Activated CD4-positive, alpha-beta T cell treated with anti-CD3 and anti-CD28 coated beads, Interleukin-2, amount 10 ng/mL, durations not matched to agents 24 days and 14 days (primary cell): Measurements from ENCODE around the gene MYEF2. TPM values are rescaled to one million over a fixed set of nuclear protein-coding genes. Genes with fewer than 3 reads are reported as not detected.

Experiments used
- DNase-seq: peaks from one replicate; pipeline ENCODE4 v3.0.0; 2022
- H3K27ac Mint-ChIP-seq: one replicate; pipeline ENCODE4 v1.8.0; 2022; ENCODE audit warnings: mild to moderate bottlenecking, mixed read lengths
- H3K27me3 Mint-ChIP-seq: one replicate; pipeline ENCODE4 v1.8.0; 2022; ENCODE audit warnings: mixed read lengths
- H3K36me3 Mint-ChIP-seq: one replicate; pipeline ENCODE4 v1.8.0; 2022; ENCODE audit warnings: low read depth, mild to moderate bottlenecking, mixed read lengths
- H3K4me1 Mint-ChIP-seq: one replicate; pipeline ENCODE4 v1.8.0; 2021; ENCODE audit warnings: mixed read lengths
- H3K4me3 Mint-ChIP-seq: one replicate; pipeline ENCODE4 v1.8.0; 2022; ENCODE audit warnings: mild to moderate bottlenecking, moderate library complexity, mixed read lengths
- H3K9me3 Mint-ChIP-seq: one replicate; pipeline ENCODE4 v1.8.0; 2021; ENCODE audit warnings: mixed read lengths
- intact Hi-C: fragments of 100-400 bp; cut with micrococcal nuclease; formaldehyde crosslinking; loops from one replicate; pipeline ENCODE4 v1.15.1; 2023
- total RNA-seq: library from RNA; stranded (reverse); gene quantifications from 2 replicates; pipeline ENCODE4 v1.2.3, GENCODE V29; 2022

The MYEF2 gene
- total RNA-seq, 1 donor from 2014 or later: 27.5 TPM

- Mint-ChIP-seq H3K4me1 (peaks cover 19% of the 10 kb centered on the region), H3K36me3 (peaks cover 16% of the 10 kb centered on the region), H3K4me3 (peak overlapping the region; percentile 87), H3K9me3 (peaks cover 14% of the 10 kb centered on the region), H3K27ac (peak overlapping the region; percentile 92), H3K27me3 (peaks cover 20% of the 10 kb centered on the region)
- peak; percentile 59 for DNase-seq
- intact Hi-C loops: loop anchor here (5.0 kb wide), 1 partner anchor 155 kb away; the partner anchor contains the start of gene DUT
These were observed 721 bp downstream of the MYEF2 start for GRCh38 chr15:48177383-48177765.

DNA sequence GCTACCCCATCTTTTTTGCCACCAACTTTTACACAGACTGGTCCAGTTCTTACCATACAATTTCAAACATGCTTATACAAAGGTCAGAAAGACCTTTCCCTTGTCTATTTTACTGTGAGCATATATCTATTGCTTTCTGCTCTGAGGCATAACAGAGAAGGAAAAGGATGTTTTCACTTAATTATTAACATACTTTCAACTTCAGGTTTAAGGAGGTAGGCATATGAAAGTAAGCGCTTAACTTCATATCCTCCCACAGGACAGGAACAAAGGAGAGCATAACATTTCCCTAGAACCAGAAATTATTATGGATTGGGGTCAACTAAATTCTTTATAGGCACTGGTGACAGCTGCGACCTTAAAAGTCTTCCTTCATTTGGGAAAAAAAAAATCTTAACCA, 1.1 kb downstream of the MYEF2 start:
- DNase-seq: no peak
- Mint-ChIP-seq H3K27ac (peak overlapping the region; percentile 92), H3K27me3 (peaks cover 17% of the 10 kb centered on the region), H3K4me3 (peak overlapping the region; percentile 87), H3K36me3 (peaks cover 16% of the 10 kb centered on the region), H3K4me1 (peaks cover 19% of the 10 kb centered on the region), H3K9me3 (peaks cover 14% of the 10 kb centered on the region)
- intact Hi-C loops: loop anchor here (5.0 kb wide), 1 partner anchor 155 kb away; the partner anchor contains the start of gene DUT

- Mint-ChIP-seq H3K4me3 (no peak overlapping the region), H3K9me3 (peaks cover 14% of the 10 kb centered on the region), H3K27me3 (peaks cover 14% of the 10 kb centered on the region), H3K4me1 (peaks cover 19% of the 10 kb centered on the region), H3K27ac (no peak overlapping the region), H3K36me3 (peaks cover 17% of the 10 kb centered on the region)
- intact Hi-C loops: loop anchor here (5.0 kb wide), 1 partner anchor 156 kb away; the partner anchor contains the start of gene DUT
- DNase-seq: no peak
These were observed 2.0 kb downstream of the MYEF2 start for GRCh38 chr15:48176112-48176511.

GRCh38 chr15:48175126-48175525, 3.0 kb downstream of the MYEF2 start:
- H3K4me3 Mint-ChIP-seq: no peak overlapping the region
- H3K36me3 Mint-ChIP-seq: peaks cover 20% of the 10 kb centered on the region
- peaks cover 9% of the 10 kb centered on the region for H3K27me3 Mint-ChIP-seq
- H3K4me1 Mint-ChIP-seq: peaks cover 19% of the 10 kb centered on the region
- no peak for DNase-seq
- H3K27ac Mint-ChIP-seq: no peak overlapping the region
- peaks cover 14% of the 10 kb centered on the region for H3K9me3 Mint-ChIP-seq
- intact Hi-C loops: loop anchor here (5.0 kb wide), 1 partner anchor 157 kb away; the partner anchor contains the start of gene DUT

DNA sequence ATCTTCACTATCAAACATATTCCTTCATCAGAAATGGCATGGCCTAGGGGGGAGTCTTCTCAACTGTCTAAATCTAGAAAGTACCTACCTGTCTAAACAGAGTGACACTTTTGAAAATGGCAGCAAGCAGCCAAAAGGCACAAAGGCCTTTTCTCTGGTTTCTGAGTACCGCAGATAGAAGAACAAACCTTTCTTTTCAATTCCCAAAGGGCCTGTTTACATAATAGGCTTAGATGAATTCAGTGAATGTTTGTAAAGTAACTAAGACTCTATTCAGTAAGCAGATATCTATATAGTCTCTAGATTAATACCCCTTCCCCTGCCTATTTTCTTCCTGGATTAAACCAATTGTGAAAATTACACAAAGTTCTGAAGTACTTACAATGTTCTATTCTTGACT, 7.1 kb downstream of the MYEF2 start:
- H3K27me3 Mint-ChIP-seq: no peaks in the 10 kb centered on the region
- H3K9me3 Mint-ChIP-seq: peaks cover 14% of the 10 kb centered on the region
- H3K36me3 Mint-ChIP-seq: peaks cover 37% of the 10 kb centered on the region
- no peak overlapping the region for H3K4me3 Mint-ChIP-seq
- no peak for DNase-seq
- peaks cover 11% of the 10 kb centered on the region for H3K4me1 Mint-ChIP-seq
- intact Hi-C loops: no loop called here
- H3K27ac Mint-ChIP-seq: no peak overlapping the region

- peaks cover 3% of the 10 kb centered on the region for H3K4me1 Mint-ChIP-seq
- H3K9me3 Mint-ChIP-seq: peaks cover 6% of the 10 kb centered on the region
- H3K27ac Mint-ChIP-seq: no peak overlapping the region
- no peaks in the 10 kb centered on the region for H3K27me3 Mint-ChIP-seq
- no peak overlapping the region for H3K4me3 Mint-ChIP-seq
- intact Hi-C loops: no loop called here
- no peak for DNase-seq
- H3K36me3 Mint-ChIP-seq: peaks cover 30% of the 10 kb centered on the region
These were observed 9.5 kb downstream of the MYEF2 start for GRCh38 chr15:48168616-48169015.

GRCh38 chr15:48153526-48153925, 24.6 kb downstream of the MYEF2 start:
- no peaks in the 10 kb centered on the region for H3K27me3 Mint-ChIP-seq
- peaks cover 30% of the 10 kb centered on the region for H3K36me3 Mint-ChIP-seq
- intact Hi-C loops: no loop called here
- no peak overlapping the region for H3K4me3 Mint-ChIP-seq
- H3K9me3 Mint-ChIP-seq: no peaks in the 10 kb centered on the region
- no peaks in the 10 kb centered on the region for H3K4me1 Mint-ChIP-seq
- H3K27ac Mint-ChIP-seq: no peak overlapping the region
- no peak for DNase-seq

DNA sequence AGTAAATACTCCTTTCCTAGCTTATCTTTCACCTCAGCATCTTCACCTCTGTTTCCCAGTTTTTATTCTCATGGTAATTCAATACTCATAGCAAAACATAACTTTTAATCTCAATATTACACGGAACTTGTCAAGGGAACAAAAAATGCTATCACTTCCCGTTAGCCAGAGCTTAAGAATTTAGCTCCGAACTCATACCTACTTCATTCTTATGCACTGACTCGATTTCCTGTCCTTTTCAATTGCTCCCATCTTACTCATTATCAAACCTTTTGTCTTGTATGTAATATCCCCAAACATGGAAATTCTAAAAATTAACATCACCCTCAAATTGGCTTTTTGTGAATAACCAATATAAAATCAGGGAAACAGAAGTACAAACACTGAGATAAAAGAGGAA, 28.2 kb downstream of the MYEF2 start:
- peaks cover 28% of the 10 kb centered on the region for H3K36me3 Mint-ChIP-seq
- no peak overlapping the region for H3K4me3 Mint-ChIP-seq
- intact Hi-C loops: no loop called here
- H3K4me1 Mint-ChIP-seq: peaks cover 2% of the 10 kb centered on the region
- no peak for DNase-seq
- no peaks in the 10 kb centered on the region for H3K9me3 Mint-ChIP-seq
- H3K27me3 Mint-ChIP-seq: no peaks in the 10 kb centered on the region
- no peak overlapping the region for H3K27ac Mint-ChIP-seq

GRCh38 chr15:48147358-48147757, 30.7 kb downstream of the MYEF2 start:
- Mint-ChIP-seq H3K27ac (no peak overlapping the region), H3K9me3 (no peaks in the 10 kb centered on the region), H3K27me3 (no peaks in the 10 kb centered on the region), H3K36me3 (peaks cover 25% of the 10 kb centered on the region), H3K4me1 (peaks cover 5% of the 10 kb centered on the region), H3K4me3 (no peak overlapping the region)
- no peak for DNase-seq
- intact Hi-C loops: no loop called here

DNA sequence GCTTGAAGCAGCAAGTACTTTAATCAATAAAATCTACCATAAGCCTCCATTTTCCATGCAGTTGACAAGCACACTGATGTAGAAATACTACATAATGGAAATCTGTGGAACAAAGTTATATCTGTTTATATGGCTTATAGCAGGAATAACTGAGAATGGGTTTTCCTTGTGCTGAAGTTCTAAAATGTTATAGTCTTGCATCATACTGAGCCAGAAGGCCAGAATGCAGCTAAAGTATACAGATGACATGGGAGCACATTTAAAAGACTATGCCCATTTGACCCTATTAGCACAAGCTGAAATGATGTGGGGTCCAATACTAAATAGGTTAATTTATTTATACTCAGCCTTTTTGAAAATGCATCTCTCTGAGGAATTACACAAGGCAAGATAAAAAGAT, 32.2 kb downstream of the MYEF2 start:
- Mint-ChIP-seq H3K27me3 (no peaks in the 10 kb centered on the region), H3K27ac (no peak overlapping the region), H3K9me3 (no peaks in the 10 kb centered on the region), H3K4me1 (peaks cover 5% of the 10 kb centered on the region), H3K36me3 (peaks cover 20% of the 10 kb centered on the region), H3K4me3 (no peak overlapping the region)
- intact Hi-C loops: no loop called here
- no peak for DNase-seq

DNA sequence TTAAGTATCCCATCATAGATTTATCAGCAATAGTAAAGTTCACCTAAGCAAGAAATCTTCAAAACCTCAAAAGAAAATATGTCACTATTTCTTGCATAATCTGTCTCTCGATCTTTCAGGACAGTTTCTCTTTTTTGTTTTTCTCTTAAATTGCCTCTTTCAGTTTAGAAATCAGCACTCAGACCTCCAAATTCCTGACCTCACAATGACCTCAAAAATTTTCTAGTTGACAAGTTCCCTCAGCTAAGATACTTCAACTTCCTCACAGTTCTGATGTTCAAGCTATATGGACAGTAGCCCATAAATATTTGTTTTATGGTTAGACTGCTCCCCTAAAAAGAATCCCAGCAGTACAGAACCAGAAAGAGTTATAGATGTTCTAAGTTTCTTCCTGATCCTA, 33.2 kb downstream of the MYEF2 start:
- H3K4me1 Mint-ChIP-seq: peaks cover 5% of the 10 kb centered on the region
- peaks cover 17% of the 10 kb centered on the region for H3K36me3 Mint-ChIP-seq
- DNase-seq: no peak
- H3K4me3 Mint-ChIP-seq: no peak overlapping the region
- intact Hi-C loops: no loop called here
- H3K9me3 Mint-ChIP-seq: no peaks in the 10 kb centered on the region
- H3K27me3 Mint-ChIP-seq: no peaks in the 10 kb centered on the region
- H3K27ac Mint-ChIP-seq: no peak overlapping the region

DNA sequence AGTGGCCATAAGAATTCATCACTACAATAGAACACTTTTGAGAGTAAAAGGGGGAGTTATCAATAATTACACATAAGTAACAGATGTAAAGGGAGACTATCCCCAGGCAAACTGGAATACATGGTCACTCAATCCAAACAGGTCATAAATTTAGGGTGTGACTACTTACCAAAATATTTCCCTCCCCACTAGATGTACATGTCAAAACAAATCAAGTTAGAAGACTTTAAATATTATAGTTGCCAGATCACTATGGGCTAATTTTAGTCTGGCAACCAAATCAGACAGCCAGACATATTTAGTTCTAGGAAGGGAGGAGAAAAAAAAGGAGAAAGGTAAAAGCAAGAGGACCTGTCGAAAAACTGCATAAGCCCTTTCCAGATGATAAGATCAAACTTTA, 34.2 kb downstream of the MYEF2 start:
- no peak overlapping the region for H3K4me3 Mint-ChIP-seq
- no peak overlapping the region for H3K27ac Mint-ChIP-seq
- H3K4me1 Mint-ChIP-seq: peaks cover 5% of the 10 kb centered on the region
- peaks cover 12% of the 10 kb centered on the region for H3K36me3 Mint-ChIP-seq
- no peaks in the 10 kb centered on the region for H3K27me3 Mint-ChIP-seq
- DNase-seq: no peak
- no peaks in the 10 kb centered on the region for H3K9me3 Mint-ChIP-seq
- intact Hi-C loops: no loop called here

GRCh38 chr15:48132874-48133273, 45.2 kb downstream of the MYEF2 start:
- H3K27ac Mint-ChIP-seq: no peak overlapping the region
- no peaks in the 10 kb centered on the region for H3K4me1 Mint-ChIP-seq
- no peak for DNase-seq
- H3K27me3 Mint-ChIP-seq: peaks cover 6% of the 10 kb centered on the region
- no peak overlapping the region for H3K4me3 Mint-ChIP-seq
- intact Hi-C loops: no loop called here
- H3K9me3 Mint-ChIP-seq: no peaks in the 10 kb centered on the region
- no peaks in the 10 kb centered on the region for H3K36me3 Mint-ChIP-seq

DNA sequence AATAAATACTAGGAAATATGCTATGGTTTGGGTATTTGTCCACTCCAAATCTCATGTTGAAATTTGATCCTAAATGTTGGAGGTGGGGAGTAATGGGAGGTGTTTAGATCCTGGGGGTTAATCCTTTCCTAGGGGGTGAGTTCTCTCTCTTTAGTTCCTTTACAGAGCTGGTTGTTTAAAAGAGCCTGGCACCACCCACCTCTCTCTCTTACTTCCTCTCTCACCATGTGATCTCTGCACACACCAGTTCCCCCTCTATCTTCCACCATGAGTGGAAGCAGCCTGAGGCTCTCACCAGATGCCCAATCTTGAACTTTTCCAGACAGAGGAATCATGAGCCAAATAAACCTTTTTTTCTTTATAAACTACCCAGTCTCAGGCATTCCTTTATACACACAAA, 46.8 kb downstream of the MYEF2 start:
- intact Hi-C loops: no loop called here
- H3K4me1 Mint-ChIP-seq: no peaks in the 10 kb centered on the region

DNA sequence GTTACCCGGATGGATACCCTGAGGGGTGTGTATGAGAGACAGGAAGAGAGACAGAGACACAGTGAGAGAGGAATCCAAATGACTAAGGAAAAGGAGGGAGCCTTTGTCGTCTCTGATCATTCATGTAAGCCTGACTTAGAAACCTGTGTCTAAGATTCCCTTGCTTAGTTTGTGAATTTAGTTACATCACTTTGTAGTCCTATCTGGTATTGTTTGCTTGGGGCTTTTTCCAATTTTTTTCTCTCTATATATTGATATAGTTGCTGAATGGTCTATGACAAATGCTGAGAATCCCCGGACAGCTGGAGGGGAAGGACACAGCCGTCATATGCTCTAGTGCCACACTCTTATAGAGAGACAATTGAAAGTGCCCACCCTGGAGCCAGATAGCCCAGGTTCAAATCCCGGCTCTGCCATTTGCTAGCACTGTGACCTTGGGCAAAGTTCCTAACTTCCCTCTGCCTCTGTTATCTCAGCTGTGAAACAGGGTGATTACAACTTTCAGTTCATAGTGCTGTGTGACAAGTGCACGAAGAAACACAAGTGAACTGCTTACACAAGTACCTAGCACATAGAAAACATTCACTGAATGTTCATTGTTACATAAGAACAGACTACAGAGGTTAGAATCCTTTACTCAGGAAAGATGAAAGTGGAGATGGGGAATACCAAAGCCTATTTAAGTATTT, 51.3 kb downstream of the MYEF2 start:
- Mint-ChIP-seq H3K4me3 (no peak overlapping the region), H3K4me1 (no peaks in the 10 kb centered on the region), H3K36me3 (no peaks in the 10 kb centered on the region), H3K9me3 (no peaks in the 10 kb centered on the region), H3K27me3 (peaks cover 14% of the 10 kb centered on the region), H3K27ac (no peak overlapping the region)
- intact Hi-C loops: no loop called here
- no peak for DNase-seq

More for the DNA sequence above, 46.8 kb downstream of the MYEF2 start:
- no peak for DNase-seq
- Mint-ChIP-seq H3K27me3 (peaks cover 8% of the 10 kb centered on the region), H3K4me3 (no peak overlapping the region), H3K27ac (no peak overlapping the region), H3K9me3 (no peaks in the 10 kb centered on the region), H3K36me3 (no peaks in the 10 kb centered on the region)
